C4-2B (cell line): ENCODE measurements around the gene MSRB3.

Source experiments
- CTCF ChIP-seq: fragments of 450-650 bp; conservative IDR thresholded peaks from 2 replicates; pipeline ENCODE4 v1.5.1; 2017; ENCODE audit warnings: mild to moderate bottlenecking
- ZFX ChIP-seq: fragments of 450-650 bp; IDR thresholded peaks from 2 replicates; pipeline ENCODE4 v1.6.1; 2017

GRCh38 chr12:65384240-65384639, 105.8 kb downstream of the MSRB3 start:
- TF ChIP-seq CTCF (no peak), ZFX (no peak)
